D341Med (cell line): ENCODE data around the gene TCEA3.

ENCODE experiments used
- DNase-seq: peaks from one replicate; pipeline ENCODE4 v3.0.0; 2012; ENCODE audit warnings: low spot score

The TCEA3 gene

GRCh38 chr1:23446661-23447310 lies 22.2 kb upstream of the TCEA3 start:
- DNase-seq, result no peak

DNA sequence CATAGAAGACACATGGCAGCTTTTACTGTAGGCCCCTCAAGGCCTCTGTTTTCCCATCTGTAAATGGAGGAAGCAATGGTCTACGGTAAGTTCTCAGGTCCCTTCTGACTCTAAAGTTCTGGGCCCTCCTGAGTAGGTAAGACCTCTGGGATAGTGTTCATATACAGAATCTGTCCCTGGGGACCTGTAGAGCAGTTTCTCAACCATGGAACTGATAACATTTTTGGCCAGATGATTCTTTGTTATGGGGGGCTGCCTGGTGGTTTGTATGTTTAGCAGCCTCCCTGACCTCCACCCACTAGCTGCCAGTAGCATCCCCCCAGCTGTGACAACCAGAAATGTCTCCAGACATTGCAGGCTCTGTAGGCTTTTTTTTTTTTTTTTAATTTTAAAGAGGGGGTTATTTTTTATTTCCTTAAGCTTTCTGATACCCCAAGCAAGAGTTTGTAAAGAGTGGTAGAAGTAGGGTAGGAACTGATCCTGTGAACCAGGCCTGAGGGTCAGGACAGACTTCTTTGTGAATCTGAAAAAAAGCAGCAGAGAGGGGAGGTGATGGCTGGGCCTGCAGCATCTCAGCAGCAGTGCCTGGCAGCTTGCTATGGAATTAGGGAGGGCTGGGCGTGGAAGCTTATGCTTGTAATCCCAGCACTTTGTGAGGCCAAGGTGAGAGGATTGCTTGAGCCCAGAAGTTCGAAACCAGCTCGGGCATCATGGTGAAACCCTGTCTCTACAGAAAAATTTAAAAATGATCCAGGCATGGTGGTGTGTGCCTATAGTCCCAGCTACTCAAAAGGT lies 20.2 kb upstream of the TCEA3 start:
- DNase-seq, result peak; percentile 68

DNA sequence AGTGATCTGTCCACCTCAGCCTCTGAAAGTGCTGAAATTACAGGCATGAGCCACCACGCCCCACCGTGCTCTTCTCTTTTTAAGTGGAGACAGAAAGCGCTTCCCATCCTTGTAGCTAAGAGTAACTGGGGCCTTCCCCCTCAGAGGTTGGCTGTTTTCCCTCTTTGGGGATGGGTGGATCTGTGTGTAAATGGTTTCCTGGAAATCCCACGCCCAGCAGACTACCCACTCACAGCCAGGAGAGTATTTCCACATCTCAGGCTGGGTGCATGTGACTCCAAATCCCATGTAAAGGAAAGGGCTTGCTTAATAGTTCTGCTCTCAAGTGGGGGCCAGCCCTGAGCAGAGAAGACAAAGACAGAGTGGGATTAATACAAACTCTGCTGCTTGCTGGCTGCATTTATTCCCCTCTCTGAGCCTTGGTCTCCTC lies 19.6 kb upstream of the TCEA3 start:
- no peak for DNase-seq

- no peak for DNase-seq
Observed at GRCh38 chr1:23442751-23443150, 18.2 kb upstream of the TCEA3 start.

DNA sequence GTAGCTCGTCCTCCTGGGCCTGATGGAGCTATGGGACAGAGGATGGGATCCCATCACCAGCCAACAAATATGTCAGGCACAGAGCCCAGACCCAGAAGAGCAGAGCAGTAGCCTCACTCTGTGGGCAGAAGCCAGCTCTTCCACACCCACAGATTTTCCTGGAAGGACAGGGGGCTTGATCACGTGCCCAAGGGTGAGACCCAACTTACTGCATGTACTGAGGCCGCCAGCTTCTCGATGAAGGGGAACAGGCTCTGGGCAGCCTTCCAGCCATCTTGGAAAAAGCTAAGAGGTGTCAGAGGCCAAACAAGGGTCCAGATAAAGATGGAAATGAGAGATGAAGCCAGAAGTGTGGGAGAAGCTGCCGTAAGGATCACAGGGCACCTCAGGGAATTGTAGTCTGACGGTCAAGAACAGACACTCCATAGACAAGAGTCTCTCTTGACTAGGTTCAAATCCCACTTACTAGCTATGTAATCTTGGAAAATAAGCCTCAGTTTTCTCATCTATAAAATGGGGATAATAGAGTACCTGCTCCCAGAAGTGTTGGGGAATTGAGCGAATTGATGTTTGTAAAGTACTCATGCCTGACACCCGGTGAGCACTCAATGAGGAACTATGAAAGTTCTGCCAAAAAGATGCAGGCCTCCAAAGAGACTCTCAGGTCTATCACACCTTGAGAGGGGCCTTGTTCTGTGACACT lies 17.0 kb upstream of the TCEA3 start:
- no peak for DNase-seq

DNA sequence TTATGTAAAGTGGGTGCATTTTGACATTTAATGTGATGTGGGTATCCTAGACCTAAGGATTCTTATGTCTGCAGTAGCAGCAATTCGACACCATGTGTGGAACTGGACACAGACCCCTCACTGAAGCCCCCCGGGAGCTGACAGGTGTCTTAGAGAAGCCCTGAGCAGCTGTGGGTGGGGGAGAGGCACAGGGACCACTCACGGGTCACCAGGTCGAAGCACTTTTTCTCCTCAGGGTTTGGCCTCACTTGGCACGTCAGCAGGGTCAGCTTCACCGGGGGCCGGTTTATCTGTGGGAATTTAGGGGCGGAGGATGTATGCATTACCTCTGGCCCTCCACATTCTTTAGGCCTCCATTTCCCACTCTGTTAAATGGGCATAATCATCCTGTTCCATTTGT lies 14.0 kb upstream of the TCEA3 start:
- DNase-seq, result no peak

DNA sequence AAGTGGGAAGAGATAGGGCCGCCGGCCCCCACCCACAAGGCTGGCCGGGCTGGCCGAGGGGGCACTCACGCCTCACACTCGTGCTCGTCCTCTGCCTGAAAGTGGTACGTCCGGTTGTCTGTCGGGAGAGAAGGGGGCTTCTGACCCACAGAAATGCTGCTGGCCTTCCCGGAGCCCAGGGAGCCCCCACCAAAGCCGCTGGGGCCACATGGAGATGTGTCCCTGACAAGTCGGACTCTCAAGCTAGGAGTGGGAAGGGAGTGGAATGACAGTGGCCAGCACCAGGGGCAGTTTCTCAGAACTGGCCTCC lies 12.8 kb upstream of the TCEA3 start:
- DNase-seq, result no peak

DNA sequence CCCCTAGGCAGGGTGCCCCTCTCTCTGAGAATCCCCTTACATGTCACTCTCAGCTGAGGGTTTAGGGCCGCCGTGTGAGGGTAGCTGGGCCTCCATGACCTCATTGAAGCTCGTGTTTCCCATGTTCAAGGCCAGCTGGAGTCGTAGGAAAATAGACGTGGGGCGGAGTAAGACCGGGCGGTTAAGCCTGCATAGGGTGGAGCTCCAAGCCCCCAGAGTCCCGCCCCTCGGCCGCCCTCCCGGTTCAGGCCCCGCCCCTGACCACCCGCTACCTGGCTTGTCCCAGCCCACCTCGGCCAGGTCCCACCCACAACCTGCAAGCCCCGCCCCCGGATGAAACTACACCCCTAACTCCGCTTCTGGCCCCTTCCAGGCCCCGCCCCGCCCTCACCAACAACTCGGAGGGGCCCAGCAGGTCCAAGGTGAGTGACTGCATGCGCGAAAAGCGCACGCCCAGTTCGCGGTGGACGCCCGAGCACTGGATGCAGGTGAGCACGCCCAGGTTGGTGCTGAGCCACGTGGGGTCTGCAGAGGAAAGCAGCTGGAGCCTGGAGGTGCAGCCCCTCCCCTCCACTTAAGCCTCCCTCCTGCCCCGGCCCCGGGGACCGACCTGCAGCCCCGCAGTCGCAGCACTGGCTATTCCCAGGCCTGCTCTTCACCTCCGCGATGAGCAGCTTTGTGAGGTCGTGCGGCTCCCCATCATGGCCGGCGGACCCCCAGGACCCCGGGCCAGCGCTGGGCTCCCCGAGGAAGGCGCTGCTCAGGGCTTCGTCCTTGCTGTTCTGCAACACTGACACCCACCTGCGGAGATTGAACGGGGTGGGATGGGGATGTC lies 12.2 kb upstream of the TCEA3 start:
- no peak for DNase-seq

DNA sequence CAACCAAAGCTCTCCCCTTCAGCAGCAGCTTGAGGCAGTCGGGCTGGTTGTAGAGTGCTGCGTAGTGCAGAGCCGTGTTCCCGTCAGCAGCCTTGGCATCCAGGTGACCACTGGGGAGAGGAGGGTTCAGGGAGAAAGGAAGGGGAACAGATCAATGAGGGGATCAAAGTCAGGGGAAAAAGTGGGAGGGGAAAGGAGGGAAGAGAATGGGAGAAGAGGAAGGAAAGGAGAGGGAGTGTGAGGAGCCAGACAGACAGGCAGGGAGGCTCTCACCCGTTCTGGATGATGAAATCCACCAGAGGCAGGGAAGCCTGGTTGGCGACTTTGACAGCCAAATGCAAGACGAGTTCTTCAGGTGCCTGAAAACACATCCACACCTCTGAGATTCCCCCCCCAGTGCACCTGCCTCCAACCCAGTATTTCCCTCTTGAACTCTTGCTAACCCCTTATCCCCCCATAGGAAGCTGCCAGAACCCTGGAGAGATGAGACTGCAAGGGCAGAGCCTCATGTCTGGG lies 9.8 kb upstream of the TCEA3 start:
- DNase-seq, result no peak

- DNase-seq, result no peak
Observed at GRCh38 chr1:23433122-23433521, 8.6 kb upstream of the TCEA3 start.

DNA sequence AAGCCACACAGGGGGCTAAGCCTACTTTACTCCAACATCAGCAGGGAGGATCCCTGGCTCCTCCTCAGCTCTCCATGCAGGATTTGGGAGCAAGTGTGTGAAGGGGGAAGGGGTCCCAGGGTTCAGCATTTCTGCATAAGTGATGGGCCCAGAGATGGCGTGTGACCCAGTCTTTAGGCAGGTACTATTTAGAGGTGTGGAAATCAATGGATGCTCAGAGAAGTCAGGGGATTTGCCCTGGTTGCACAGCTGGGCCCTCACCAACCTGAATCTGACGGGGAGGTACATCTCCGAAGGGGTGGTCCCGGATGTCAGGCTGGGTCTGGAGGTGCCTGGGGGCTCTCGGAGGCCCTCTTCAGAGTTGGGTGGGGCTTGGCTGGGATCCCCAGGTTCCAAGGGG lies 6.9 kb upstream of the TCEA3 start:
- no peak for DNase-seq

GRCh38 chr1:23430803-23431202 lies 6.3 kb upstream of the TCEA3 start:
- no peak for DNase-seq

DNA sequence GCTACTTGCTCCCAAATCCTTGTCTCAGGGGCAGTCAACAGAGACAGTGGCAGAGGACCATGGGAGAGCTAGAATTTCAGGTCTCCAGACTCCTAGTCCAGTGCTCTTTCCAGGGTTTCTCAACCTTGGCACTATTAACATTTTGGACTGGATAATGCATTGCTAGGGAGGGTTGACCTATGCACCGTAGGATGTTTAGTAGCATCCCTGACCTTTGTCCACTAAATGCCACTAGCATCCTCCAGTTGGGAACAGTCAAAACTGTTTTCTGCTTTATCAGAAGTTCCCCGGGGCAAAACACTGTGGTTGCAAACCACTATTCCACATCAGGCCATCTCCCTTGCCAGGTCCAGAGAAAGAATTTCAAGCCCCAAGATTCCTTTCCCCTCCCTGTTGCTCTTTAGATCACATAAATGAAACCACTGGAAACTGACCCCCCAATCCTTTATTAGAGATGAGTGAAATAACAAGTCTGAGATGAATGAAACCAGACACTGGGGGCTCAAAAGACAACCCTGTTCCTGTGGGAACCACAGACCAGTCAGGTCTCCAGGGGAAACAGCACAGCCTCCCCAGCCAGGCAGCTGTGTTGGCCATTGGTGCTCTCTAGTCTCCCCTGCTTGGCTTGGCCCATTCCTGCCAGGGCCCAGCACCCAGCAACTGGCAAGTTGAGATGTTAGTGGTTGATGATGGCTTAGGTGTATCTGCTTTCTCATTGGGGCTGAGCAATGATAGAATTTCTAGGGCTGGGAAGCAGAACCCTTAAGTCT lies 3.8 kb upstream of the TCEA3 start:
- no peak for DNase-seq

GRCh38 chr1:23427550-23427949 lies 3.0 kb upstream of the TCEA3 start:
- no peak for DNase-seq

DNA sequence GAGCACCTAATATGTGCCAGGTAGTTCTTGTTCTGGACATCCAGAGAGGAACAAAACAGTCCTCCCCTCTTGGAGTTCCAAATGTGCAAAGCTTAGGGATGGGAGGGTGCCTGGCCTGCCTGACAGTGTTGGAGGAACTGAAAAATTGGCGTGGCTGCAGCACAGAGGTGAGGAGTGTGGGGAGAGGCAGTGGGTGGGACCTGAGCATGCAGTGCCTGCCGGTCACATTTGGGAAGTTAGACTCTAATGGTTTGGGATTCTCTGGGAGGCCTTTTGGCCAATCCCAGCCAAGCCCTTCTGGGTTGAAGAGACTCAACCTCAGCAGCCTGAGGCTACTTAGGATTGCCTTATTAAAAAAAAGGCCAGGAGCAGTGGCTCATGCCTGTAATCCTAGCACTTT lies 2.3 kb upstream of the TCEA3 start:
- no peak for DNase-seq

GRCh38 chr1:23425193-23425494 lies 596 bp upstream of the TCEA3 start:
- no peak for DNase-seq

DNA sequence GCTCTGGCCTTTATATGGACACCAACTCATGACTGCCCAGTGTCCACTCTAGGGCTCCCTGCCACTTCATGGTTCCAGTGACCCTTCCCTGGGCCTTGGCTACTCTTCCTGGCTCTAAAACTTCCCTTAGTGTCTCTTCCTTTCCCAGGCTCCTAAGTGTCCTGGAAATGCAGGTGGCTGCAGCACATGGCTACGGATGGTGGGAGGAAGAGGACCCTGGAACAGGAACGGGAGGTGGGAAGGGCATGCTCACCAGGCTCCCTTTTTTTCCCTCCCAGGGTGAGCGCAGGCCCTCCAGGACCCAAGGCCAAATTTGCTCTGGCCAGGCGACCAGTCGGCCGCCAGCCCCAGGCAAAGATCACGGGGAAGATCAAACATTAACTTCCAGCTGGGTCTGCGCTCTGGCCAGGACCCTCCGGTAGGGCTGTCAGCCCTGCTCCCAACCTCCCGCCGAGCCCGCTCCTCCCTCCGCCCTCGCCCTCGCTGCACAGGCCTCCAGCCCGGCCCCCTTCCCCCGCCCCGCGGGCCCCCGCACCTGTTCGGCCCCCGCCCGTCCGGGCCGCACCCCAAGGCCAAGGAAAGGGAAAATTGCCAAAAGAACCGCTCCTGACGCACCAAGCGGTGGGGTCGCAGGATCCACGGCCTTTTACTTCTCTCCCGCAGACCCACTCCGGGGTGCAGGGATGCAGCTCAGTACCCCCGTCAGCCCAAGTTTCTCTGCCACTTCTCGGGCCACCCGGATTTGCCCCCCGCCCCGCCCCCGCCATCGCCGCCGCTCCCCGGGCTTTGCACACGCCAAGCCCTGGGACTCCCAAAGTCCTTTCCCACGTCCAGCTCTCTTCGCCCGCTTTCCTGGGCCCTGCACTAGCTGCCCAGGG lies 894 bp downstream of the TCEA3 start:
- no peak for DNase-seq

- no peak for DNase-seq
Observed at GRCh38 chr1:23422941-23423340, 1.6 kb downstream of the TCEA3 start.

GRCh38 chr1:23422241-23422877 lies 2.2 kb downstream of the TCEA3 start:
- DNase-seq, result no peak

GRCh38 chr1:23421753-23422240 lies 2.8 kb downstream of the TCEA3 start:
- DNase-seq, result no peak
